IMR-90 (cell line): ENCODE results near the gene SCN4A. TPM values are rescaled to one million over a fixed set of nuclear protein-coding genes. Genes with fewer than 3 reads are reported as not detected.

Experiments
- ATAC-seq: fragments of 200-7000 bp; cut with Tn5 transposase; 2 replicates; pipeline ENCODE4 v1.9.1; 2020; ENCODE audit warnings: low read depth, mild to moderate bottlenecking, moderate library complexity
- BruUV-seq: library from RNA; stranded (reverse); fragments of 400-500 nt; replicated peaks from 2 replicates; lab custom pipeline; 2021; lab: Mats Ljungman, UMichigan
- CTCF ChIA-PET: fragments of 300-600 bp; formaldehyde crosslinking; extraction: SDS; loops from one replicate; lab custom pipeline; 2021; ENCODE audit warnings: antibody characterized with exemption; lab: Yijun Ruan, JAX
- POLR2A ChIA-PET: fragments of 300-600 bp; sonication (Branson Sonifier 250); formaldehyde crosslinking; loops from one replicate; lab custom pipeline; 2022; ENCODE audit warnings: antibody characterized with exemption; ENCODE audit not compliant: unreplicated experiment; lab: Charles Lee
- DNase-seq: peaks from one replicate; pipeline ENCODE4 v3.0.0; 2013
- H2AFZ ChIP-seq: replicated peaks from 2 replicates; pipeline ENCODE3; 2013; ENCODE audit warnings: low read length, mild to moderate bottlenecking; ENCODE audit not compliant: poor library complexity
- H2AK5ac ChIP-seq: 2 replicates; pipeline ENCODE4 v1.6.1; 2013; ENCODE audit warnings: low read depth, low read length, inconsistent platforms
- H2AK9ac ChIP-seq: replicated peaks from 2 replicates; pipeline ENCODE3; 2013; ENCODE audit warnings: mild to moderate bottlenecking, low read depth, low read length, moderate library complexity; ENCODE audit not compliant: poor library complexity
- H2BK120ac ChIP-seq: 2 replicates; pipeline ENCODE4 v1.6.1; 2013; ENCODE audit warnings: low read depth, low read length, inconsistent platforms
- H2BK15ac ChIP-seq: 3 replicates; pipeline ENCODE4 v1.6.1; 2013; ENCODE audit warnings: low read depth, low read length, inconsistent platforms
- H2BK20ac ChIP-seq: 2 replicates; pipeline ENCODE4 v1.6.1; 2013; ENCODE audit warnings: low read depth, mild to moderate bottlenecking, inconsistent platforms, low read length, moderate library complexity
- H2BK5ac ChIP-seq: 2 replicates; pipeline ENCODE4 v1.6.1; 2013; ENCODE audit warnings: mild to moderate bottlenecking, low read depth, low read length, inconsistent platforms; ENCODE audit not compliant: poor library complexity, severe bottlenecking
- H3K14ac ChIP-seq: replicated peaks from 2 replicates; pipeline ENCODE4 v1.6.1; 2013; ENCODE audit warnings: low read depth, low read length, inconsistent platforms
- H3K18ac ChIP-seq: 2 replicates; pipeline ENCODE4 v1.6.1; 2013; ENCODE audit warnings: low read depth, low read length, control low read depth
- H3K23ac ChIP-seq: 2 replicates; pipeline ENCODE4 v1.6.1; 2013; ENCODE audit warnings: low read depth, low read length, inconsistent platforms
- H3K27ac ChIP-seq: 2 replicates; pipeline ENCODE4 v1.5.1; 2013; ENCODE audit warnings: mild to moderate bottlenecking, control low read depth, low read length; ENCODE audit not compliant: insufficient read depth
- H3K27me3 ChIP-seq: 2 replicates; pipeline ENCODE4 v1.6.1; 2013; ENCODE audit warnings: low read length; ENCODE audit not compliant: control insufficient read depth, insufficient read depth
- H3K36me3 ChIP-seq: 2 replicates; pipeline ENCODE4 v1.6.1; 2013; ENCODE audit warnings: low read length, mixed read lengths; ENCODE audit not compliant: control insufficient read depth, insufficient read depth
- H3K4ac ChIP-seq: 2 replicates; pipeline ENCODE4 v1.6.1; 2013; ENCODE audit warnings: low read depth, low read length, inconsistent platforms
- H3K4me1 ChIP-seq: 2 replicates; pipeline ENCODE4 v1.6.1; 2013; ENCODE audit warnings: low read length, mixed read lengths; ENCODE audit not compliant: control insufficient read depth, insufficient read depth
- H3K4me2 ChIP-seq: 2 replicates; pipeline ENCODE4 v1.6.1; 2013; ENCODE audit warnings: low read depth, mild to moderate bottlenecking, control low read depth, low read length, moderate library complexity
- H3K4me3 ChIP-seq: 2 replicates; pipeline ENCODE4 v1.5.1; 2013; ENCODE audit warnings: low read depth, mild to moderate bottlenecking, control low read depth, low read length, moderate library complexity; ENCODE audit not compliant: insufficient read depth
- H3K56ac ChIP-seq: 2 replicates; pipeline ENCODE4 v1.6.1; 2013; ENCODE audit warnings: low read length, inconsistent platforms; ENCODE audit not compliant: insufficient read depth; ENCODE audit errors: extremely low read depth
- H3K79me1 ChIP-seq, 2 experiments: 2 replicates each; pipeline ENCODE4 v1.6.1; 2013; ENCODE audit warnings: low read length in 2 of 2, inconsistent platforms in 1 of 2, low read depth in 1 of 2
- H3K9ac ChIP-seq: 2 replicates; pipeline ENCODE4 v1.6.1; 2013; ENCODE audit warnings: low read depth, low read length, control low read depth
- H3K9me1 ChIP-seq: 2 replicates; pipeline ENCODE4 v1.6.1; 2013; ENCODE audit warnings: low read length, inconsistent platforms; ENCODE audit not compliant: insufficient read depth
- H3K9me3 ChIP-seq: 2 replicates; pipeline ENCODE4 v1.6.1; 2013; ENCODE audit warnings: low read length; ENCODE audit not compliant: control insufficient read depth, insufficient read depth
- H4K20me1 ChIP-seq: 2 replicates; pipeline ENCODE4 v1.6.1; 2013; ENCODE audit warnings: low read length, inconsistent platforms; ENCODE audit not compliant: insufficient read depth
- H4K5ac ChIP-seq: 2 replicates; pipeline ENCODE4 v1.6.1; 2013; ENCODE audit warnings: mild to moderate bottlenecking, low read depth, low read length, control low read depth
- H4K8ac ChIP-seq, 2 experiments: 2 replicates each; pipeline ENCODE4 v1.6.1; 2013; ENCODE audit warnings: low read depth in 2 of 2, low read length in 2 of 2, control low read depth in 1 of 2, inconsistent platforms in 1 of 2
- H4K91ac ChIP-seq: 2 replicates; pipeline ENCODE4 v1.6.1; 2013; ENCODE audit warnings: low read depth, low read length, inconsistent platforms; ENCODE audit not compliant: insufficient read depth
- BHLHE40 ChIP-seq: fragments of 150-350 bp; IDR thresholded peaks from 2 replicates; pipeline ENCODE4 v1.6.1; 2016; ENCODE audit warnings: mild to moderate bottlenecking, low read depth, low read length
- CEBPB ChIP-seq: IDR thresholded peaks from 2 replicates; pipeline ENCODE4 v1.6.1; 2012; ENCODE audit warnings: low read depth, low read length, improper control_type of control experiment
- CHD1 ChIP-seq: IDR thresholded peaks from 2 replicates; pipeline ENCODE4 v1.6.1; 2012; ENCODE audit warnings: low read depth, low read length, improper control_type of control experiment
- CTCF ChIP-seq: conservative IDR thresholded peaks from 2 replicates; pipeline ENCODE4 v1.5.1; 2012; ENCODE audit warnings: mild to moderate bottlenecking, low read depth, low read length, improper control_type of control experiment
- FOS ChIP-seq: fragments of 150-350 bp; IDR thresholded peaks from 2 replicates; pipeline ENCODE4 v1.6.1; 2016; ENCODE audit warnings: low read depth, low read length
- MAFK ChIP-seq: IDR thresholded peaks from 2 replicates; pipeline ENCODE4 v1.6.1; 2012; ENCODE audit warnings: low read depth, low read length, improper control_type of control experiment
- MAZ ChIP-seq: IDR thresholded peaks from 2 replicates; pipeline ENCODE4 v1.6.1; 2012; ENCODE audit warnings: low read depth, mild to moderate bottlenecking, low read length, improper control_type of control experiment, moderate library complexity, borderline replicate concordance
- MXI1 ChIP-seq: IDR thresholded peaks from 2 replicates; pipeline ENCODE4 v1.6.1; 2012; ENCODE audit warnings: low read depth, mild to moderate bottlenecking, low read length, moderate library complexity, borderline replicate concordance
- NFE2L2 ChIP-seq: fragments of 150-350 bp; IDR thresholded peaks from 2 replicates; pipeline ENCODE4 v1.6.1; 2016; ENCODE audit warnings: low read depth, mild to moderate bottlenecking, low read length
- POLR2A ChIP-seq: IDR thresholded peaks from 2 replicates; pipeline ENCODE4 v1.6.1; 2012; ENCODE audit warnings: mild to moderate bottlenecking, low read depth, low read length
- RAD21 ChIP-seq: IDR thresholded peaks from 2 replicates; pipeline ENCODE4 v1.6.1; 2012; ENCODE audit warnings: low read length, improper control_type of control experiment
- RCOR1 ChIP-seq: IDR thresholded peaks from 2 replicates; pipeline ENCODE4 v1.6.1; 2012; ENCODE audit warnings: mild to moderate bottlenecking, low read length, improper control_type of control experiment; ENCODE audit not compliant: insufficient replicate concordance
- RFX5 ChIP-seq: IDR thresholded peaks from 2 replicates; pipeline ENCODE4 v1.8.0; 2012; ENCODE audit warnings: low read depth, mild to moderate bottlenecking, low read length, moderate library complexity
- SMC3 ChIP-seq: fragments of 150-350 bp; IDR thresholded peaks from 2 replicates; pipeline ENCODE4 v1.6.1; 2016; ENCODE audit warnings: low read depth, mild to moderate bottlenecking, antibody characterized with exemption, low read length, moderate library complexity
- WGBS, 2 experiments: methylation state at CpG; one replicate each; pipeline versions ENCODE4 v1.1.5 to v1.1.7; 2013; ENCODE audit warnings: missing lambda C conversion rate in 2 of 2; ENCODE audit not compliant: insufficient read length in 1 of 2; ENCODE audit errors: extremely low coverage in 2 of 2; 5-methylcytosine and 5-hydroxymethylcytosine counted together
- dilution Hi-C: fragments of 300-500 bp; cut with HindIII; formaldehyde crosslinking; loops from one replicate; pipeline ENCODE4 v1.14.3; 2018; ENCODE audit warnings: low sequenced_read_pairs; ENCODE audit not compliant: unreplicated experiment
- in situ Hi-C: fragments of 300-500 bp; cut with MboI; formaldehyde crosslinking; loops from 3 replicates; pipeline ENCODE4 v1.14.3; 2019; ENCODE audit warnings: low sequenced_read_pairs, inconsistent platforms, mixed read lengths
- intact Hi-C: fragments of 100-400 bp; cut with micrococcal nuclease; formaldehyde crosslinking; loops from 2 replicates; pipeline ENCODE4 v1.10.0; 2022
- polyA plus RNA-seq, 3 experiments: library from polyadenylated mRNA; depleted of rRNA; stranded (reverse); fragments of >200 nt; gene quantifications; 2 replicates each; pipeline ENCODE4 v1.2.3, GENCODE V29; 2012; ENCODE audit warnings: low replicate concordance in 1 of 3
- total RNA-seq: library from RNA; depleted of rRNA; stranded (reverse); fragments of >200 nt; gene quantifications from 2 replicates; pipeline ENCODE4 v1.2.3, GENCODE V29; 2012
- TF ChIP-seq, protein P1 (sequence below): fragments of 150-350 bp; IDR thresholded peaks from 2 replicates; pipeline ENCODE4 v1.6.1; 2017; ENCODE audit warnings: mild to moderate bottlenecking, antibody characterized with exemption, low read length, low read depth
- TF ChIP-seq, protein P2 (sequence below): fragments of 150-350 bp; IDR thresholded peaks from 2 replicates; pipeline ENCODE4 v1.6.1; 2016; ENCODE audit warnings: low read depth, mild to moderate bottlenecking, low read length, moderate library complexity, borderline replicate concordance

The SCN4A gene
- total and polyA plus RNA-seq, 2 of the 4 experiments (the other 2 are of a cell fraction): not detected

GRCh38 chr17:63960430-63960829, 12.3 kb downstream of the SCN4A start:
- no peak overlapping the region for H4K91ac ChIP-seq
- H3K27ac ChIP-seq: no peak overlapping the region
- intact Hi-C loops (no loop called here), in situ Hi-C loops (no loop called here), dilution Hi-C loops (no loop called here)
- no peak overlapping the region for H2BK5ac ChIP-seq
- 0 out of 2 replicates have a peak, but pooled peaks cover 2% of the 10 kb centered on the region for H3K4me1 ChIP-seq
- H3K79me1 ChIP-seq: no peaks in the 10 kb centered on the region
- H3K4me3 ChIP-seq: no peak overlapping the region
- no peak overlapping the region for H3K18ac ChIP-seq
- H4K20me1 ChIP-seq: no peaks in the 10 kb centered on the region; the same call in 1 of the 2 replicates
- no TSS peak for BruUV-seq
- no peak overlapping the region for H2BK20ac ChIP-seq
- H3K56ac ChIP-seq: no peak overlapping the region
- no peak overlapping the region for H3K4me2 ChIP-seq
- H2AK9ac ChIP-seq: no peak overlapping the region
- H2AFZ ChIP-seq: peak overlapping the region; percentile 23
- POLR2A ChIA-PET: no interaction called here
- H3K9me1 ChIP-seq: peaks cover 7% of the 10 kb centered on the region
- no peak overlapping the region for H2AK5ac ChIP-seq
- no peak overlapping the region for H3K14ac ChIP-seq
- H3K4ac ChIP-seq: no peak overlapping the region
- H2BK120ac ChIP-seq: no peak overlapping the region
- H3K9me3 ChIP-seq: no peaks in the 10 kb centered on the region
- no peak overlapping the region for H3K23ac ChIP-seq
- no peak overlapping the region for H4K8ac ChIP-seq
- TF ChIP-seq MAFK: no peak
- no peak for TF ChIP-seq NFE2L2
- TF ChIP-seq, protein P1, sequence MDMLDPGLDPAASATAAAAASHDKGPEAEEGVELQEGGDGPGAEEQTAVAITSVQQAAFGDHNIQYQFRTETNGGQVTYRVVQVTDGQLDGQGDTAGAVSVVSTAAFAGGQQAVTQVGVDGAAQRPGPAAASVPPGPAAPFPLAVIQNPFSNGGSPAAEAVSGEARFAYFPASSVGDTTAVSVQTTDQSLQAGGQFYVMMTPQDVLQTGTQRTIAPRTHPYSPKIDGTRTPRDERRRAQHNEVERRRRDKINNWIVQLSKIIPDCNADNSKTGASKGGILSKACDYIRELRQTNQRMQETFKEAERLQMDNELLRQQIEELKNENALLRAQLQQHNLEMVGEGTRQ: no peak
- TF ChIP-seq CTCF: no peak
- TF ChIP-seq CEBPB: no peak
- TF ChIP-seq POLR2A: no peak
- no peak for TF ChIP-seq RFX5
- no peak for TF ChIP-seq MAZ
- no peak for TF ChIP-seq RAD21
- TF ChIP-seq FOS: no peak
- no peak for TF ChIP-seq SMC3
- TF ChIP-seq MXI1: no peak
- TF ChIP-seq, protein P2, sequence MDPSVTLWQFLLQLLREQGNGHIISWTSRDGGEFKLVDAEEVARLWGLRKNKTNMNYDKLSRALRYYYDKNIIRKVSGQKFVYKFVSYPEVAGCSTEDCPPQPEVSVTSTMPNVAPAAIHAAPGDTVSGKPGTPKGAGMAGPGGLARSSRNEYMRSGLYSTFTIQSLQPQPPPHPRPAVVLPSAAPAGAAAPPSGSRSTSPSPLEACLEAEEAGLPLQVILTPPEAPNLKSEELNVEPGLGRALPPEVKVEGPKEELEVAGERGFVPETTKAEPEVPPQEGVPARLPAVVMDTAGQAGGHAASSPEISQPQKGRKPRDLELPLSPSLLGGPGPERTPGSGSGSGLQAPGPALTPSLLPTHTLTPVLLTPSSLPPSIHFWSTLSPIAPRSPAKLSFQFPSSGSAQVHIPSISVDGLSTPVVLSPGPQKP: no peak
- no peak for TF ChIP-seq CHD1
- no peak for TF ChIP-seq BHLHE40
- no peak for TF ChIP-seq RCOR1
- no peak overlapping the region for H3K9ac ChIP-seq
- no peaks in the 10 kb centered on the region for H3K36me3 ChIP-seq
- ATAC-seq (no peak), DNase-seq (no peak)
- H4K5ac ChIP-seq: no peak overlapping the region
- CTCF ChIA-PET: no interaction called here
- peaks cover 20% of the 10 kb centered on the region; the same call in 1 of the 2 replicates for H3K27me3 ChIP-seq
- no CpG with 5 or more reads among the region's 7 CpGs for WGBS, 2 experiments
- no peak overlapping the region for H2BK15ac ChIP-seq
